NOMO-1 treated with dmso at 0.1 percent for 144 hours (cell line): ENCODE measurements around the gene EML6.

ENCODE experiments used
- DNase-seq: peaks from one replicate; lab custom pipeline; 2025; ENCODE audit not compliant: unreplicated experiment; lab: John Stamatoyannopoulos, UW

EML6 gene

GRCh38 chr2:54706622-54707021 lies 16.8 kb upstream of the EML6 start:
- DNase-seq = no peak

DNA sequence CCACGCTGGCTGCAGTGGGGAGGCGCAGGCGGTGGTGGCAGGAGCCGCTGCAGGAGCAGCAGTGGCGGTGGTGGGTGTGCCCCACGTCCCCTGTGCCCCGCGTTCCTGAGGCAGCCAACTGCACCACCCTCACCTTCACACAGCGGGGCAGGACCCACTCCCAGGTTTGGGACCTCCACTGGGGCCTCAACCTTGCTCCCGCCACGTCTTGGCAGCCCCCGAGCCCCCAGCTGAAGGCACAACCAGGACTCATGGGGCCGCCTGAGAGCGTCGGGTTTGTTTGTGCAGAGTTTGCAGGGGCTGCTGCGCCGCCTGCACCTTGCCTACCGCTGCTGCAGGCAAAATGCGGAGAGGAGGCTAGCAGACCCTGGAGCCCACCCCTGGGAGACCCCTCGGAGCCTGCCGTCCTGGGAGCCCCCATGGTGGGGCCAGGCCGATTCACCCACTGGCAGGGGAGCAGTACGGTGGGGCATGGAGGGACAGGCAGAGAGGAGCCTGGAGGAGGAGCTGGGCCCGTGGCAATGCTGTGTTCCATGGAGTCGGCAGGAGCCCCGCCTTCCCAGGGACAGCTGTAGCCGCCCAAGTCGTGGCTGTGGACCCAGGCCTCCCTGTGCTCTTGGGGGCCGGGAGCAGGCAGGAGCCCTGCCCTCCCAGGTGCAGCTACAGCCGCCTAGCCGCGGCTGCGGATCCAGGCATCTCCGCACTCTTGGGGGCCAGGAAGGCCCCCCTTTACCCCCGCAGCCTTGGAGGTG lies 14.7 kb upstream of the EML6 start:
- DNase-seq = no peak

GRCh38 chr2:54709336-54709809 lies 14.1 kb upstream of the EML6 start:
- no peak for DNase-seq

DNA sequence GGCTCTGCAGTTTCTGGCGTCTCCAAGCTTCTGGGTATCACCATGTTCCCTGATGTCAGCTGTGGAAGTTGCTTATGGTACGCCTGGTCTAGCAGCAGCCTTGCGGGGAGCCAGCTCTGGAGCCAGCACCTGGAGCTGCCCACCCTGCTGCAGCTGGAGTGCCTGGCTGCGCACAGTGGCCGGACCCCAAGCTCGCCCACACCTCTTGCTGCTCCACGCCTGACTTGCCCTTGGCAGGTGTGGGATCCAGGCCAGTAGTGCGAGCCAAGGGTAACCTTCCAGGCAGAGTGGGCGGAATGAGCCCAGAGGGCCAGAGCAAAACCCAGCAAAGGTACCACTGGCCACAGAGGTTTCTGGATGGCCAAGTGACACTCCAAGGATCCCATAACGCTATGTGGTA lies 13.2 kb upstream of the EML6 start:
- no peak for DNase-seq

- no peak for DNase-seq
Measured at GRCh38 chr2:54712516-54712915, 10.9 kb upstream of the EML6 start.

DNA sequence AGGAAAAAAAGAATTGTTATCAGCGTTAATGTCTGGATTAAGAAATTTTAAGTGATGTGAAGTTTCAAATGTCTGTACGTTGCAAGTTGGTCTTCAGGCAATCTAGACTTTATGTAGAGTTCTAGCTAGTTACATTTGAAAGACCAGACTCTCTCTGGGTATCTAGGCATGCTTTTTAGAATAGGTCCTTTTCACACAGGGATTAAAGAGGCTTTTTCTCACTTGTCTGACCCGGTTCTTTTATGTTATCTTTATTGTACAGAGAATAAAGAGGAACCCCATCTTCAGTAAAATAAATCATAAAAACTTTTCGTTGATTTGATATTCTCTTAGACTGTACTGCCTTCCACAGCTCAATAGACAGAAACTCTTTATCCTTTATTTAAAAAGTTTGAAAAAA lies 8.5 kb upstream of the EML6 start:
- no peak for DNase-seq

DNA sequence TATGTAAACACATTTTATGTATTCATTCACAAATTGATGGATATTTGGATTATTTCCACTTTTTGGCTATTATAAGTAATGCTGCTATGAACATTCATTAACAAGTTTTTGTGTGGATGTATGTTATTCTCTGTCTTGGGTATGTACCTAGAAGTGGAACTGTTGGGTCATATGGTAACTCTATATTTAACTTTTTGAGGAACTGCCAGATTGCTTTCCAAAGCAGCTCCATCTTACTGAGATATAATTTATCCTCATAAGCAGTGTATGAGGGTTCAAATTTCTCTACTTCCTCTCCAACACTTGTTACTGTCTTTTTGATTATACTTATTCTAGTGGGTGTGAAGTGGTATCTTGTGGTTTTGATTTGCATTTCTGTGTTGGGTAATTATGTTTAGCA lies 7.1 kb upstream of the EML6 start:
- no peak for DNase-seq

DNA sequence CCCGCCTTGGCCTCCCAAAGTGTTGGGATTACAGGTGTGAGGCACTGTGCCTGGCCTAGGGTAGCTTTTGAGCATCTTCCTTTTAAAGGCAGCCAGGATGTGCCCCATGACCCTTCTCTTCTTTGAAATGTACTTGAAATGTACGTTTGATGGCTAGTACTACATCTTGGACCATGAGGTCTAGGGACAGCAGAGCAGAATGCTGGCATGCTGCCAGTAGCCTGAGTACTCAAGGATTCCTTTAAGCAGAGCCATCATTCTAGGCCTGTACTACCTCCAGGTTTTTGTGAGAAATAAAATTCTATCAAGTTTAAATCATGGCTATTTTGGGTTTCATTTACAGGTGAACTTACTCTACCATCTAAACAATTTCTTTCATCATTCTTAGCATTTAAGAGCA lies 2.9 kb upstream of the EML6 start:
- no peak for DNase-seq

DNA sequence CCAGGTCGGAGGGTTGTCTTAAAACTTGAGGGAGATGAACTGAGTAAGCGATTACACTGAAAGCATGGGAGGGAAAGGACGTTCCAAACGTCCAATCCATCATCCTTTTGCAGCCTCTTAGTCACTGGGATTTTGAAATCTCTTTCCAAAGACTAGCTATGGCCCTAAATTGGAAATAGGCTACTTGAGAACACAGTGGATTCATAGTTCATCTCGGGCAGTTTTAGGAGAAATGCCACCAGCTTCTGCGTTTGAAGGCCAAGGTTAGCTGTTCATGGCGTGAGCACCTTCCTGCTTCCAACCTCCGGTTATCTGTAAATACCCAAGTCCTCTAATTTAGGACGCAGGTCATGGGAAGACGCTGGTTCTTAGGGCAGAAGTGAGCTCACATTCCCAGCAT lies 821 bp upstream of the EML6 start:
- DNase-seq = no peak

GRCh38 chr2:54723996-54724559 lies 616 bp downstream of the EML6 start:
- no peak for DNase-seq

DNA sequence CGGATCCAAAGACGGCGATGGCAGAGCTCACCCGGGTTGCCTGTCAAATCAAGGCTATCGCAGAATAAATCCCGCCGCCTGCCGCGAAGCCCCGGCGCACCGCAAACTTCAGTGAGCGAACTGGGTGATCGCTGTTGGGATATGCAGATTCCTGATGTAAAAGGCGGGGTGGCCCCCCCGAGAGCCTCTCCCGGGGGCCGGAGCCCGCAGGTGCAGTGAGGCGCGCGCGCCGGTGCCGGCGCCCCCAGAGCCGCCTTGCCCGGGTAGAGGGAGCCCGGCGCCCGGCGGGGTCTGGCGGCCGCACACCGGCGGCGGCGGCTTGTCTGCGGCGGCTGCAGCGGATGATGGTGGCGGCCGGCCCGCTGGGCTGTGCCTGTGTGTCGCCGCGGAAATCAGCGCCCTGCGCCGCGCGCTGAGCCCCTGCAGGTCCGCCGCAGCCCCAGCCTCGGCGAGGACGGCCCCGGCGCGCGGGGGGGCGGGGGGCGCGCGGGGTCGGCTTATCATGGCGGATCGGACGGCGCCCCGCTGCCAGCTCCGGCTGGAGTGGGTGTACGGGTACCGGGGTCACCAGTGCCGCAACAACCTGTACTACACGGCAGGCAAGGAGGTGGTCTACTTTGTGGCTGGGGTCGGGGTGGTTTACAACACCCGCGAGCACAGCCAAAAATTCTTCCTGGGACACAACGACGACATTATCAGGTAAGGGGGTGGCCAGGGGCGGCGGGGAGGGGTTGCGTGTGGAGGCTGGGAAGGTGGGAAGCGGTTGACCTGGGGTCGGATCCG lies 1.3 kb downstream of the EML6 start:
- DNase-seq = no peak

- DNase-seq = no peak
Measured at GRCh38 chr2:54725343-54726099, 2.1 kb downstream of the EML6 start.

- DNase-seq = no peak
Measured at GRCh38 chr2:54726431-54726830, 3.0 kb downstream of the EML6 start.

DNA sequence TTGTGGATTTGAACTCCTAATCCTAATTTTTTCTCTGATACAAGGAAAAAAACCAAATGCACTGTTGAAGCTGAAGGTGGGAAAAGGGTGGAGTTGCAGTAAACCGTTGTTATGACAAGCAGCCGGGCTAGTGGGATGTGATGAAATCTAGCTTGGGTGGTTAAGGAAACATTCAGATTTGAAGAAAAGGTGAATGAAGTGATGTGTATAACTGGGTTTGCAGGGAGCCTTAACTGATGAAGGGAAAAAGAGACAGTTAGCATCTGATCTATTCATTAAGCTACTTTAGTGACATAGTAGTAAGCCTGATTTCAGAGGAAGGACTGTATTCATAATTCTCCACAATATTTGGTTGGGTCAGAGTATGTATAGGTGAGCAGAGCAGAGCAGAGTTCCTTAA lies 3.5 kb downstream of the EML6 start:
- DNase-seq = no peak

- DNase-seq = no peak
Measured at GRCh38 chr2:54728669-54729120, 5.2 kb downstream of the EML6 start.

DNA sequence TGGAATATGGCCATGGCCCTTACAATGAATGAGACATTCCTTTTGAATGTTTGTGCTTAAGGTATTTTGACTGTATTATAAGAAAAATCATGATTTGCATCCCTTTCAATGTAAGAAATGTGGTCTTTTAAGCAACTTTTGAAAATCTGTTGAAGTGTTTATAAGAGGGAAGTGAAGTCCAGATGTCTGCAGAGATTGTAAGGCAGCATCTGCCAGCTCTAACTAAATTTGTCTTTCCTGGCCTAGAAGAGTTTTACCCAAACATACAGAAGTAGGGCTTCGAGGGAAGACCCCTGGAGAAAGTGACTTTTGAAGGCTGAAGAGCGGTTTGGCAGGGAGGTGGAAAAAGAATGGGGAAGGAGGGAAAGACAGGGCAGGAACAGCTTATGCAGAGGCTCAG lies 12.2 kb downstream of the EML6 start:
- DNase-seq = no peak

GRCh38 chr2:54738281-54738680 lies 14.8 kb downstream of the EML6 start:
- DNase-seq = no peak

DNA sequence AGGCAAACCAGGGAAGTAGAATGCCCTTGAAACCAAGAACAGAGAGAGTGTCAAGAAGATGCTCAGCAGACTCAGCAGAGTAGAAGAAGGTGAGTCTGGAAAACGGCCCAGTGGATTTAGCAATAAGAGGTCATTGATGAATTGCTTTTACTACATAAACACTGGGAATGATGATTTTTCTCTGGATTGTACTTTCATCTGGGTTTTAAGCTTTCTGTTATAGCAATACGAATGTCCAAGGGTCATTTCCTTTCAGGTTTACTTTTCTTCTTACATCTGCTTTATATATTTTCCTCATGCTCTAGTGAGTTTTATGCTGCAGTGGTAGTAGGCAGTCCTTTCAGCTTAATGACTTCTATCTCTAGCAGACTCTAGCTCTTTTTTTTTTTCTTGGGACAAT lies 16.9 kb downstream of the EML6 start:
- DNase-seq = no peak

GRCh38 chr2:54741250-54741649 lies 17.8 kb downstream of the EML6 start:
- no peak for DNase-seq

DNA sequence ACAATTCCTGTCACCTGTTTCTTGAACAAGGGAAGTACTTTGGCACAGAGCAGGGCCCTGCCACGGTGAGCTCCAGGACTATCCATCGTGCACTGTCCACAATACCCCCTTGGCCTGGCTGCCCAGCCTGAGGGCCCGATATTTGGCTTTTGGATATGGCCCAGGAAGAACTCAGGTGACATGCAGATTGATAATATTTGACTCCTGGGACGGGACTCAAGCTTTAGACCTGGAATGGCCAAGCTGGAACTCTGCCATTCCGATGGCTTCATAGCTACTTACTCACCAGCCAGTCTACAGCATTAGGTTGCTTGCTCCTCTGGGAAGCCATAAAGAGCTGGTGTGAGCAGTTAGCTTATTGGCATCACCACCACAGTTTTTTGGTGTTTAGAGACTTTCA lies 26.6 kb downstream of the EML6 start:
- no peak for DNase-seq

DNA sequence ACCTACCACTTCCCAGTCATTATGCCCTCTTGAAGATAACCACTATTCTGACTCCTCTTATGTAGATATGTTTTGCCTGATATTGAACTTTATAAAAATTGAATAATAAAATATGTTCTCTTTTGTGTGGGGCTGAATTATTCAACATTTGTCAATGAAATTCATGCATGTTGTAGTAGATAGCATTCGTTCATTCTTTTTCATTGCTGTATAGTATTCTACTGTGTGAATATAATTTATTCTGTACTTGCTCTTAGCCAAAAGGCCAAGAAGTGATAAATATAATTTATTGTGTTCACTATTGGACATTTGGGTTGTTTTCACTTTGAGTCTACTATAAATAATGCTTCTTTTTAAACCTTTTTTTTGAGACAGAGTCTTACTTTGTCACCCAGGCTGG lies 29.0 kb downstream of the EML6 start:
- no peak for DNase-seq
